Colonic mucosa (tissue), 4 donors: ENCODE measurements around the gene SGF29. TPM values are rescaled to one million over a fixed set of nuclear protein-coding genes. Genes with fewer than 3 reads are reported as not detected.

Source experiments
- DNase-seq: peaks from one replicate; pipeline ENCODE4 v3.0.0-alpha.2; 2020
- H3K27ac ChIP-seq: fragments of 200-600 bp; one replicate; pipeline ENCODE4 v1.8.0; 2021
- H3K27me3 ChIP-seq: fragments of 200-600 bp; one replicate; pipeline ENCODE4 v1.8.0; 2021
- H3K36me3 ChIP-seq: fragments of 200-600 bp; one replicate; pipeline ENCODE4 v1.8.0; 2021
- H3K4me1 ChIP-seq: fragments of 200-600 bp; one replicate; pipeline ENCODE4 v1.8.0; 2021; ENCODE audit warnings: mild to moderate bottlenecking
- H3K4me3 ChIP-seq: fragments of 200-600 bp; one replicate; pipeline ENCODE4 v1.8.0; 2021
- H3K9ac ChIP-seq, 2 donors: one replicate each; pipeline ENCODE4 v1.7.0; 2013; ENCODE audit warnings: control low read depth in 2 of 2, low read depth in 2 of 2, low read length in 2 of 2
- H3K9me3 ChIP-seq: fragments of 200-600 bp; one replicate; pipeline ENCODE4 v1.8.0; 2021
- intact Hi-C: fragments of 100-400 bp; cut with DNase I; formaldehyde crosslinking; loops from one replicate; pipeline ENCODE4 v1.14.1; 2022
- total RNA-seq, 2 donors: library from RNA; stranded (reverse); fragmentation: NEBNext Ultra II Directional in 1 of 2; extraction: Animal tissue kit (Norgen Biotek cat#: 25700) in 1 of 2; gene quantifications; one replicate each; pipeline ENCODE4 v1.2.1, GENCODE V29; 2021
- TF ChIP-seq, protein P1 (sequence below): fragments of 200-600 bp; IDR thresholded peaks from one replicate; pipeline ENCODE4 v1.8.0; 2022; ENCODE audit warnings: antibody characterized with exemption, mild to moderate bottlenecking
- donor health status: healthy.
- donor health status: DM: no; HTN: no; CAD: no.
- donor health status: DM: no; HTN: no; CAD: no.

Gene SGF29
- 10 to 100 TPM; 17.4 to 19.3 TPM for total RNA-seq

DNA sequence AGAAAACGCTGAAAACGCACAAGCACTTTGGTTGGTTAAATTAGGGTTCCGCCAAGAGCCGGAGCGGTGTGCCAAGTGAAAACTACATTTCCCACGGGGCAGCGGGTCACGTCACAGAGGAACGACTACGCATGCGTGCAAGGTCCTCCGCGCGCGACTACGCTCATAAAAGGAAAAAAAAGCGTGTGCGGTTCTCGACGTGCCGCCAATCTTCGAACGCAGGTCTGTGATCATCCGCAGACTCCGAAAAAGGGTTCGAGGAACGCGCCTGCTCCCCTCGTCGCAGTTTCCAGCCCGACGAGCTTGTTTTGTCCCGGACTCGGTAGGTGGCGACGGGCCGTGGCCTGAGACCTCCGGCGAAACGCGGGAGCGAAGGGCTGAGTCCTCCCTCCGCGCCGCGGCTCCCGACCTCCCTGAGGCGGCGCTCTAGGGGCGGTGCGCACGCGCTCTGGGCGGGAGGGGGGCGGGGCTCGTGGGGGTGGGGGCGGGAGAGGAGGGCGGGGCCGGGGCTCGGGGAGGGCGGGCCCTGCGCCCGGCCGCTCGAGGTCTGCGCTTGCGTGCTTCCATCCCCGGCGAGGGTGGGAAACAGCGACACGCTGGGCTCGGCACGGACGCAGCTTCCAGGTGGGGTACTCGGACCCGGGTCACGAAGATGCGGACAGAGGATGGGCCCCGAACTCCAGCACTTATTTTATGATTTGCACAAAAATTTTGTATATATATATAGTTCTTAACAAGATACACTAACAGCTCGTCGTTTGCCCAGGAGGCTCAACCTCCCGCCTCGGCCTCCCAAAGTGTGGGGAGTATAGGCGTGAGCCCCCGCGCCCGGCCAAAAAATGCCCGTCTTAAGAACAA is at the start of gene SGF29:
TSS of gene SGF29 (plus strand) at position 145 of the 858 bp plus-strand sequence. CDS start 27,150 bp downstream, outside the sequence.
- H3K4me3 ChIP-seq, result peak within 1 kb of the TSS; percentile 51
- no peaks in the 10 kb centered on the region for H3K9me3 ChIP-seq
- peak within 1 kb of the TSS; percentile 97 for H3K27ac ChIP-seq
- peak; percentile 94 for DNase-seq
- TF ChIP-seq, protein P1, sequence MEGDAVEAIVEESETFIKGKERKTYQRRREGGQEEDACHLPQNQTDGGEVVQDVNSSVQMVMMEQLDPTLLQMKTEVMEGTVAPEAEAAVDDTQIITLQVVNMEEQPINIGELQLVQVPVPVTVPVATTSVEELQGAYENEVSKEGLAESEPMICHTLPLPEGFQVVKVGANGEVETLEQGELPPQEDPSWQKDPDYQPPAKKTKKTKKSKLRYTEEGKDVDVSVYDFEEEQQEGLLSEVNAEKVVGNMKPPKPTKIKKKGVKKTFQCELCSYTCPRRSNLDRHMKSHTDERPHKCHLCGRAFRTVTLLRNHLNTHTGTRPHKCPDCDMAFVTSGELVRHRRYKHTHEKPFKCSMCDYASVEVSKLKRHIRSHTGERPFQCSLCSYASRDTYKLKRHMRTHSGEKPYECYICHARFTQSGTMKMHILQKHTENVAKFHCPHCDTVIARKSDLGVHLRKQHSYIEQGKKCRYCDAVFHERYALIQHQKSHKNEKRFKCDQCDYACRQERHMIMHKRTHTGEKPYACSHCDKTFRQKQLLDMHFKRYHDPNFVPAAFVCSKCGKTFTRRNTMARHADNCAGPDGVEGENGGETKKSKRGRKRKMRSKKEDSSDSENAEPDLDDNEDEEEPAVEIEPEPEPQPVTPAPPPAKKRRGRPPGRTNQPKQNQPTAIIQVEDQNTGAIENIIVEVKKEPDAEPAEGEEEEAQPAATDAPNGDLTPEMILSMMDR, result no peak
- intact Hi-C loops, result no loop called here
- H3K36me3 ChIP-seq, result no peaks in the 10 kb centered on the region
- peak within 1 kb of the TSS; percentile 72 to 78 for H3K9ac ChIP-seq
- H3K27me3 ChIP-seq, result no peaks in the 10 kb centered on the region
- peaks cover 4% of the 10 kb centered on the region for H3K4me1 ChIP-seq

DNA sequence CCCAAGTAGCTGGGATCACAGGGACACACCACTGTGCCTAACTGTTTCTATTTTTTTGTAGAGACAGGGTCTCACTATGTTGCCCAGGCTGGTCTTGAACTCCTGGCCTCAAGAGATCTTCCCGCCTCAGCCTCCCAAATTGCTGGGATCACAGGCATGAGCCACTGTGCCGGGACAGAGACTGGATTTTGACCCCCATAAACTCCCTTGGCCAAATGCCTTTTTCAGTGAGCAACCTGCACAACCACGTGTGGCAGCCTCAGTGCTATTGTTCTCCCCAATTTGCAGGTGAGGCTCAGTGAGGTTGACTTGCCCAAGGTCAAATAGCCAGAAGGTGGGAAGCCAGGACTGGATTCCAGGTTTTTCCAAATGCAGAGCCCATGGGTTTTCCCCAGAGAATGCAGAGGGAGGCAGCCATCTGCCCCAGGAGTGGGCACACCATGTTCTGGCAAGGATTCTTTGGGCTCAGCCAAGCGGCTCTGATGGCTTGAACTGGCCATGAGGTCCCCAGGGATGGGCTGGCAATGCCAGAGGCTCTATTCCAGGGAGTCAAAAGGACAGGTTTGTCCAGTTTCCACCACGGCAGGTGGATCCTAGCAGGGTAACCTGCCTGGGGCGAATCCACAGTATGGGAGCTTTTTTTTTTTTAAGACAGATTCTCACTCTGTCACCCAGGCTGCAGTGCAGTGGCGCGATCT is 48.9 kb upstream of the SGF29 start:
- no peak overlapping the region for H3K9ac ChIP-seq
- no peaks in the 10 kb centered on the region for H3K27me3 ChIP-seq
- no peak overlapping the region for H3K27ac ChIP-seq
- TF ChIP-seq, protein P1, result no peak
- DNase-seq, result peak; percentile 65
- intact Hi-C loops, result no loop called here
- no peaks in the 10 kb centered on the region for H3K4me1 ChIP-seq
- no peak overlapping the region for H3K4me3 ChIP-seq
- no peaks in the 10 kb centered on the region for H3K9me3 ChIP-seq
- H3K36me3 ChIP-seq, result no peaks in the 10 kb centered on the region

DNA sequence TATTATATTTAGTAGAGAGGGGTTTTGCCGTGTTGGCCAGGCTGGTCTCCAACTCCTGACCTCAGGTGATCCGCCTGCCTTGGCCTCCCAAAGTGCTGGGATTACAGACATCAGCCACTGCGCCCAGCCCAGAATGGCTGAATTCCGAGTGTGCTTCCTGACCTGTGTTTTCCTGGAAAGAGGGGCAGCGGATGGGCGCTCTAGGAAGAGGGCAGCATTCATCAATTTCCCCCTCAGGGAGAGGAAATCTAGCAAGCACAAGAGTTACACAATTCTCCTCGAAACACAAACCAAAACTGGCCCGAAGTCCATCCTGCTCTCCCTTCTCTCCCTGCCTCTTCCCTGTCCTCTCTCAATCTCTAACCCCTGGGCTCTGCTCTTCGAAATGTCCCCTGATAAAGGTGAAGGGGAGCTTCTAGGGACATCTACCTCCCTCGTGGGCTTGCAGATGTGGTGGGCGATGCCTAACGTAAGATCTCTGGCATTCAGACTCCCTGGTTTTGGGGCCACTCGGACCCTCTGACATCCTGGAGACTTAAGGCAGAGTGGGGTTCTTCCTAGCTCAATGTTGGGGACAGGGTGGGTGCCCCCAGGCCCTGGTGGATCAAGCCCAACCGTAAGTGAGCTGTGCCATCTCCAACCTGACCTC is 48.1 kb upstream of the SGF29 start:
- intact Hi-C loops, result no loop called here
- TF ChIP-seq, protein P1, result no peak
- Histone ChIP-seq H3K9ac (no peak overlapping the region), H3K4me3 (no peak overlapping the region), H3K27me3 (no peaks in the 10 kb centered on the region), H3K4me1 (no peaks in the 10 kb centered on the region), H3K36me3 (no peaks in the 10 kb centered on the region), H3K27ac (no peak overlapping the region), H3K9me3 (no peaks in the 10 kb centered on the region)
- DNase-seq, result no peak

DNA sequence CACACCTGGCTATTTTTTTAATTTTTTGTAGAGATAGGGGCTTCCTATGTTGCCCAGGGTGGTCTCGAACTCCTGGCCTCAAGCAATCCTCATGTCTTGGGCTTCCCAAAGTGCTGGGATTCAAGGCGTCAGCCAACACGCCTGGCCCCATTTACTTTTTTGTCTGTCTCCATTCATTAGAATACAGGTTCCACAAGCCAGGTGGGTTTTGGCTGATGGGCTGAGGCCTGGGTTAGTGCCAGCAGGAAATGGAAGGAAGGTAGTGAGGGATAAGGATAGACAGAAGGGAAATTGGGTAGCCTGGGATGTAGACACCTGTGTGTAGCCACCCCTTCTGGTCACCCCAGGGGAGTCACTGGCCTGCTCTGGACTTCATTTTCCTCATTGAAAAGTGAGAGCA is 42.7 kb upstream of the SGF29 start:
- no peak overlapping the region for H3K27ac ChIP-seq
- DNase-seq, result no peak
- H3K27me3 ChIP-seq, result no peaks in the 10 kb centered on the region
- no peak overlapping the region for H3K4me3 ChIP-seq
- no peaks in the 10 kb centered on the region for H3K9me3 ChIP-seq
- no peaks in the 10 kb centered on the region for H3K36me3 ChIP-seq
- TF ChIP-seq, protein P1, result no peak
- intact Hi-C loops, result no loop called here
- no peaks in the 10 kb centered on the region for H3K4me1 ChIP-seq
- H3K9ac ChIP-seq, result no peak overlapping the region
